GM12878 (cell line): ENCODE data around the gene NANOS1. TPM values are rescaled to one million over a fixed set of nuclear protein-coding genes. Genes with fewer than 3 reads are reported as not detected.

Experiments
- ATAC-seq: fragments of 200-7000 bp; cut with Tn5 transposase; 3 replicates; pipeline ENCODE4 v1.9.1; 2020; ENCODE audit warnings: mild to moderate bottlenecking, moderate library complexity
- BruUV-seq: library from RNA; stranded (reverse); fragments of 400-500 nt; replicated peaks from 2 replicates; lab custom pipeline; 2021; lab: Mats Ljungman, UMichigan
- CTCF ChIA-PET: fragments of 300-600 bp; sonication (Branson Sonifier 250); formaldehyde crosslinking; extraction: SDS; loops from one replicate; lab custom pipeline; 2021; ENCODE audit warnings: inconsistent platforms; lab: Yijun Ruan, JAX
- POLR2A ChIA-PET: fragments of 350-600 bp; formaldehyde crosslinking; extraction: SDS; loops from one replicate; lab custom pipeline; 2021; ENCODE audit warnings: inconsistent platforms; lab: Charles Lee
- RAD21 ChIA-PET: fragments of 300-600 bp; sonication (Branson Sonifier 250); formaldehyde crosslinking; loops from one replicate; lab custom pipeline; 2023; ENCODE audit warnings: antibody characterized with exemption; ENCODE audit not compliant: unreplicated experiment; lab: Charles Lee
- SMC1A ChIA-PET: fragments of 300-600 bp; sonication (Branson Sonifier 250); formaldehyde crosslinking; loops from one replicate; lab custom pipeline; 2023; ENCODE audit not compliant: unreplicated experiment, uncharacterized antibody; lab: Charles Lee
- DNase-seq: peaks from one replicate; pipeline ENCODE4 v3.0.0-alpha.2; 2011; ENCODE audit warnings: low read depth, low spot score
- FAIRE-seq: peaks from 3 replicates; lab custom pipeline; 2011; peaks lifted over from hg19 to GRCh38; lab: Jason Lieb, UNC
- H2AFZ ChIP-seq: 2 replicates; pipeline ENCODE4 v1.6.0; 2011; ENCODE audit warnings: low read depth, low read length, control low read depth; ENCODE audit not compliant: control insufficient read depth
- H3K27ac ChIP-seq: 2 replicates; pipeline ENCODE4 v1.5.1; 2011; ENCODE audit warnings: control low read depth; ENCODE audit not compliant: control insufficient read depth, insufficient read depth
- H3K27me3 ChIP-seq, 2 experiments: replicated peaks in 1 of 2; 2 replicates each; pipeline versions ENCODE4 v1.6.0 to v1.6.1; 2011; ENCODE audit warnings: low read length in 1 of 2; ENCODE audit not compliant: control insufficient read depth in 2 of 2, insufficient read depth in 2 of 2
- H3K36me3 ChIP-seq, 2 experiments: 2 replicates each; pipeline ENCODE4 v1.5.1; 2011; ENCODE audit warnings: low read length in 1 of 2; ENCODE audit not compliant: control insufficient read depth in 2 of 2, insufficient read depth in 2 of 2
- H3K4me1 ChIP-seq: 2 replicates; pipeline ENCODE4 v1.6.1; 2011; ENCODE audit warnings: mild to moderate bottlenecking, low read length, moderate library complexity, mixed read lengths; ENCODE audit not compliant: control insufficient read depth, insufficient read depth
- H3K4me2 ChIP-seq: 2 replicates; pipeline ENCODE4 v1.6.0; 2011; ENCODE audit warnings: control low read depth; ENCODE audit not compliant: control insufficient read depth, insufficient read depth
- H3K4me3 ChIP-seq: fragments of 200-600 bp; sonication (generic); 2 replicates; pipeline ENCODE4 v1.5.1; 2016
- H3K79me2 ChIP-seq: 2 replicates; pipeline ENCODE4 v1.6.0; 2011; ENCODE audit warnings: low read length; ENCODE audit not compliant: control insufficient read depth, insufficient read depth
- H3K9ac ChIP-seq: 2 replicates; pipeline ENCODE4 v1.8.0; 2011; ENCODE audit warnings: low read length, control low read depth, mixed read lengths; ENCODE audit not compliant: control insufficient read depth, insufficient read depth
- H3K9me3 ChIP-seq: replicated peaks from 3 replicates; pipeline ENCODE4 v1.5.1; 2011; ENCODE audit warnings: mild to moderate bottlenecking, low read length; ENCODE audit not compliant: control insufficient read depth, insufficient read depth
- H4K20me1 ChIP-seq: 2 replicates; pipeline ENCODE4 v1.6.0; 2011; ENCODE audit not compliant: control insufficient read depth, insufficient read depth
- BRCA1 ChIP-seq: IDR thresholded peaks from 2 replicates; pipeline ENCODE4 v1.6.1; 2011; ENCODE audit warnings: low read depth, low read length, improper control_type of control experiment
- CBX5 ChIP-seq: sonication (generic); IDR thresholded peaks from 2 replicates; pipeline ENCODE4 v1.6.1; 2016; ENCODE audit warnings: low read depth, moderate library complexity, mild to moderate bottlenecking, inconsistent platforms
- FOXK2 ChIP-seq: fragments of 450-650 bp; IDR thresholded peaks from 2 replicates; pipeline ENCODE4 v1.6.1; 2017; ENCODE audit warnings: mild to moderate bottlenecking, moderate library complexity
- JUNB ChIP-seq: IDR thresholded peaks from 2 replicates; pipeline ENCODE4 v1.6.1; 2016; ENCODE audit warnings: antibody characterized with exemption, mild to moderate bottlenecking
- JUND ChIP-seq: IDR thresholded peaks from 2 replicates; pipeline ENCODE4 v1.6.1; 2012; ENCODE audit warnings: low read depth, mild to moderate bottlenecking, low read length, improper control_type of control experiment, moderate library complexity
- NFIC ChIP-seq: IDR thresholded peaks from 2 replicates; pipeline ENCODE4 v1.6.1; 2012; ENCODE audit warnings: low read depth, mild to moderate bottlenecking, inconsistent platforms, low read length, moderate library complexity
- PAX8 ChIP-seq: fragments of 450-650 bp; IDR thresholded peaks from 2 replicates; pipeline ENCODE4 v1.6.1; 2017; ENCODE audit warnings: mild to moderate bottlenecking, moderate library complexity
- POLR2A ChIP-seq: IDR thresholded peaks from 2 replicates; pipeline ENCODE4 v1.6.1; 2011; ENCODE audit warnings: low read depth, mild to moderate bottlenecking, low read length
- RBBP5 ChIP-seq: fragments of 200-600 bp; sonication (generic); conservative IDR thresholded peaks from 2 replicates; pipeline ENCODE4 v1.6.1; 2016
- WGBS: methylation state at CpG from one replicate; pipeline ENCODE4 v1.1.6; 2016; ENCODE audit warnings: low lambda C conversion rate; ENCODE audit not compliant: insufficient replicate concordance, insufficient coverage; ENCODE audit errors: missing lambda C conversion rate; 5-methylcytosine and 5-hydroxymethylcytosine counted together
- in situ Hi-C: fragments of 300-500 bp; cut with MboI; formaldehyde crosslinking; loops from 9 replicates; pipeline ENCODE4 v1.14.3; 2018; ENCODE audit warnings: mixed read lengths
- intact Hi-C: fragments of 100-400 bp; cut with micrococcal nuclease; formaldehyde crosslinking; loops from one replicate; pipeline ENCODE4 v1.14.2; 2022; ENCODE audit not compliant: unreplicated experiment
- polyA plus RNA-seq, 11 experiments: library from polyadenylated mRNA; depleted of rRNA in 4 of 11; unstranded in 6 of 11; stranded (reverse) in 5 of 11; fragments of >200 nt; fragmentation: Nextera tagmentation in 4 of 11; fragmentation: Illumina TruSeq in 1 of 11; extraction: Ambion mirVana in 4 of 11; extraction: Trizol in 1 of 11; gene quantifications; 1 replicate in 1 of 11; 2 replicates in 10 of 11; pipeline versions ENCODE4 v1.2.1 to v1.2.3, GENCODE V29; 2011 to 2016; ENCODE audit warnings: inconsistent platforms in 2 of 11, missing spikeins in 2 of 11, low read depth in 1 of 11
- total RNA-seq, 4 experiments: library from RNA; depleted of rRNA in 3 of 4; stranded (reverse); fragments of >200 nt in 3 of 4; fragmentation: Illumina TruSeq in 1 of 4; extraction: Trizol in 1 of 4; gene quantifications; 2 replicates each; pipeline versions ENCODE4 v1.2.1 to v1.2.3, GENCODE V29; 2013 to 2021
- TF ChIP-seq, protein P1 (sequence below), 3 experiments: IDR thresholded peaks in 2 of 3; conservative IDR thresholded peaks in 1 of 3; 2 replicates each; pipeline ENCODE4 v1.5.1; 2011; ENCODE audit warnings: low read depth in 3 of 3, low read length in 3 of 3, mild to moderate bottlenecking in 3 of 3, control low read depth in 2 of 3, moderate library complexity in 2 of 3, inconsistent platforms in 1 of 3, mixed read lengths in 1 of 3; ENCODE audit not compliant: control insufficient read depth in 2 of 3, insufficient read depth in 1 of 3; ENCODE audit errors: extremely low read depth in 1 of 3
- TF ChIP-seq, protein P2 (sequence below): IDR thresholded peaks from 2 replicates; pipeline ENCODE4 v1.6.1; 2012; ENCODE audit warnings: low read length, inconsistent platforms
- TF ChIP-seq, protein P3 (sequence below): fragments of 450-650 bp; IDR thresholded peaks from 2 replicates; pipeline ENCODE4 v1.6.1; 2017; ENCODE audit warnings: mild to moderate bottlenecking, moderate library complexity
- TF ChIP-seq, protein P4 (sequence below): fragments of 450-650 bp; IDR thresholded peaks from 2 replicates; pipeline ENCODE4 v1.6.1; 2017; ENCODE audit warnings: mild to moderate bottlenecking

Gene NANOS1
- total and polyA plus RNA-seq, 10 of the 15 experiments (the other 5 are each of a cell fraction or from before 2014, with no cell fraction given) = 0.03 to 0.55 (median 0.28) TPM; not detected in 2

DNA sequence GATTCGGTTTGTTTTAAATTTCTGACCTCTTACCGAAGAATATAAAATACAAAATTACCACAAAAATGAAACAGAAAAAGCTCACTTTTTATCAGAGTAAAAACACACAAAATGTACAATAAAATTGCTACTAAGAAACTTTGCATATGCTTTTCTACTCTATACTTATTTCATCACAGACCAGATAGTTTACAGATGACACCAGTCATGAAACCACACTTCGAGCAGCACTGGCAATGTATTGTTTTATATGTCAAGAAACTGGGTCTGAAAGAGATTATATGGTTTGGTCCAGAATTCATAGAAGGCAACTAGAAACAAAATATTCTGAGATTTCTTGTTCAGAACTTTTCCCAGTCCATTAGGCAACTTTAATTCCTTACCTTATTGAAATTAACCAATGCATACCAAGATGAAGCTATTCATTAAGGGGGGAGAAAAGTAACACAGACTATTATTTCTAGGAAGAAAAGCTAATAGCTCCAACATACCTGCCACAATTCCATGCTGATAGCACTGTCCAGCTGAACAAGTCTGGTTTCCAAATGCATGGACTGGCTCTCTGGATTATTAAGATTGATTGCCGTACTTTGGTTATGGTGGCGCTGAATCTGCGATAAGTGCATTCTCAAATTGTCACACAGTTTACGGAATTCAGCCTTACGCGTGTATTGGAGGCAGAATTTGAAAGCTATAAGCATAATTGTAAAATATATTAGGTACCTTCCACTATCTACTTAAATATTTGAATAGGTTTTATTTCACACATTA is 41.1 kb downstream of the NANOS1 start:
- WGBS = 89% methylated on average over 9 of the region's 9 CpGs
- no peak for DNase-seq
- TF ChIP-seq JUND (no peak), BRCA1 (no peak), CBX5 (no peak), PAX8 (no peak), FOXK2 (no peak), NFIC (no peak), RBBP5 (no peak), POLR2A (no peak), JUNB (no peak)
- TF ChIP-seq, protein P1, sequence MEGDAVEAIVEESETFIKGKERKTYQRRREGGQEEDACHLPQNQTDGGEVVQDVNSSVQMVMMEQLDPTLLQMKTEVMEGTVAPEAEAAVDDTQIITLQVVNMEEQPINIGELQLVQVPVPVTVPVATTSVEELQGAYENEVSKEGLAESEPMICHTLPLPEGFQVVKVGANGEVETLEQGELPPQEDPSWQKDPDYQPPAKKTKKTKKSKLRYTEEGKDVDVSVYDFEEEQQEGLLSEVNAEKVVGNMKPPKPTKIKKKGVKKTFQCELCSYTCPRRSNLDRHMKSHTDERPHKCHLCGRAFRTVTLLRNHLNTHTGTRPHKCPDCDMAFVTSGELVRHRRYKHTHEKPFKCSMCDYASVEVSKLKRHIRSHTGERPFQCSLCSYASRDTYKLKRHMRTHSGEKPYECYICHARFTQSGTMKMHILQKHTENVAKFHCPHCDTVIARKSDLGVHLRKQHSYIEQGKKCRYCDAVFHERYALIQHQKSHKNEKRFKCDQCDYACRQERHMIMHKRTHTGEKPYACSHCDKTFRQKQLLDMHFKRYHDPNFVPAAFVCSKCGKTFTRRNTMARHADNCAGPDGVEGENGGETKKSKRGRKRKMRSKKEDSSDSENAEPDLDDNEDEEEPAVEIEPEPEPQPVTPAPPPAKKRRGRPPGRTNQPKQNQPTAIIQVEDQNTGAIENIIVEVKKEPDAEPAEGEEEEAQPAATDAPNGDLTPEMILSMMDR (IDR thresholded peaks at IDR 0.05 in 2 of 3, conservative IDR thresholded peaks at IDR 0.05 in 1 of 3; ENCODE audit: control insufficient read depth in 2 of 3, extremely low read depth in 1 of 3, insufficient read depth in 1 of 3, low read depth in 3 of 3, low read length in 3 of 3) = no peak
- TF ChIP-seq, protein P2, sequence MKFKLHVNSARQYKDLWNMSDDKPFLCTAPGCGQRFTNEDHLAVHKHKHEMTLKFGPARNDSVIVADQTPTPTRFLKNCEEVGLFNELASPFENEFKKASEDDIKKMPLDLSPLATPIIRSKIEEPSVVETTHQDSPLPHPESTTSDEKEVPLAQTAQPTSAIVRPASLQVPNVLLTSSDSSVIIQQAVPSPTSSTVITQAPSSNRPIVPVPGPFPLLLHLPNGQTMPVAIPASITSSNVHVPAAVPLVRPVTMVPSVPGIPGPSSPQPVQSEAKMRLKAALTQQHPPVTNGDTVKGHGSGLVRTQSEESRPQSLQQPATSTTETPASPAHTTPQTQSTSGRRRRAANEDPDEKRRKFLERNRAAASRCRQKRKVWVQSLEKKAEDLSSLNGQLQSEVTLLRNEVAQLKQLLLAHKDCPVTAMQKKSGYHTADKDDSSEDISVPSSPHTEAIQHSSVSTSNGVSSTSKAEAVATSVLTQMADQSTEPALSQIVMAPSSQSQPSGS = no peak
- TF ChIP-seq, protein P3, sequence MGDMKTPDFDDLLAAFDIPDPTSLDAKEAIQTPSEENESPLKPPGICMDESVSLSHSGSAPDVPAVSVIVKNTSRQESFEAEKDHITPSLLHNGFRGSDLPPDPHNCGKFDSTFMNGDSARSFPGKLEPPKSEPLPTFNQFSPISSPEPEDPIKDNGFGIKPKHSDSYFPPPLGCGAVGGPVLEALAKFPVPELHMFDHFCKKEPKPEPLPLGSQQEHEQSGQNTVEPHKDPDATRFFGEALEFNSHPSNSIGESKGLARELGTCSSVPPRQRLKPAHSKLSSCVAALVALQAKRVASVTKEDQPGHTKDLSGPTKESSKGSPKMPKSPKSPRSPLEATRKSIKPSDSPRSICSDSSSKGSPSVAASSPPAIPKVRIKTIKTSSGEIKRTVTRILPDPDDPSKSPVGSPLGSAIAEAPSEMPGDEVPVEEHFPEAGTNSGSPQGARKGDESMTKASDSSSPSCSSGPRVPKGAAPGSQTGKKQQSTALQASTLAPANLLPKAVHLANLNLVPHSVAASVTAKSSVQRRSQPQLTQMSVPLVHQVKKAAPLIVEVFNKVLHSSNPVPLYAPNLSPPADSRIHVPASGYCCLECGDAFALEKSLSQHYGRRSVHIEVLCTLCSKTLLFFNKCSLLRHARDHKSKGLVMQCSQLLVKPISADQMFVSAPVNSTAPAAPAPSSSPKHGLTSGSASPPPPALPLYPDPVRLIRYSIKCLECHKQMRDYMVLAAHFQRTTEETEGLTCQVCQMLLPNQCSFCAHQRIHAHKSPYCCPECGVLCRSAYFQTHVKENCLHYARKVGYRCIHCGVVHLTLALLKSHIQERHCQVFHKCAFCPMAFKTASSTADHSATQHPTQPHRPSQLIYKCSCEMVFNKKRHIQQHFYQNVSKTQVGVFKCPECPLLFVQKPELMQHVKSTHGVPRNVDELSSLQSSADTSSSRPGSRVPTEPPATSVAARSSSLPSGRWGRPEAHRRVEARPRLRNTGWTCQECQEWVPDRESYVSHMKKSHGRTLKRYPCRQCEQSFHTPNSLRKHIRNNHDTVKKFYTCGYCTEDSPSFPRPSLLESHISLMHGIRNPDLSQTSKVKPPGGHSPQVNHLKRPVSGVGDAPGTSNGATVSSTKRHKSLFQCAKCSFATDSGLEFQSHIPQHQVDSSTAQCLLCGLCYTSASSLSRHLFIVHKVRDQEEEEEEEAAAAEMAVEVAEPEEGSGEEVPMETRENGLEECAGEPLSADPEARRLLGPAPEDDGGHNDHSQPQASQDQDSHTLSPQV = no peak
- TF ChIP-seq, protein P4, sequence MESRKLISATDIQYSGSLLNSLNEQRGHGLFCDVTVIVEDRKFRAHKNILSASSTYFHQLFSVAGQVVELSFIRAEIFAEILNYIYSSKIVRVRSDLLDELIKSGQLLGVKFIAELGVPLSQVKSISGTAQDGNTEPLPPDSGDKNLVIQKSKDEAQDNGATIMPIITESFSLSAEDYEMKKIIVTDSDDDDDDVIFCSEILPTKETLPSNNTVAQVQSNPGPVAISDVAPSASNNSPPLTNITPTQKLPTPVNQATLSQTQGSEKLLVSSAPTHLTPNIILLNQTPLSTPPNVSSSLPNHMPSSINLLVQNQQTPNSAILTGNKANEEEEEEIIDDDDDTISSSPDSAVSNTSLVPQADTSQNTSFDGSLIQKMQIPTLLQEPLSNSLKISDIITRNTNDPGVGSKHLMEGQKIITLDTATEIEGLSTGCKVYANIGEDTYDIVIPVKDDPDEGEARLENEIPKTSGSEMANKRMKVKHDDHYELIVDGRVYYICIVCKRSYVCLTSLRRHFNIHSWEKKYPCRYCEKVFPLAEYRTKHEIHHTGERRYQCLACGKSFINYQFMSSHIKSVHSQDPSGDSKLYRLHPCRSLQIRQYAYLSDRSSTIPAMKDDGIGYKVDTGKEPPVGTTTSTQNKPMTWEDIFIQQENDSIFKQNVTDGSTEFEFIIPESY = no peak

More for the DNA sequence above, 41.1 kb downstream of the NANOS1 start:
- ChIA-PET POLR2A (interaction anchor here (0.5 kb wide), 2 partner anchors 30 to 514 kb away, joined by 4 to 9 read pairs; no protein-coding TSS in a partner anchor), RAD21 (no interaction called here), SMC1A (interaction anchor here (0.9 to 1.2 kb wide), 3 partner anchors 9 to 38 kb away, joined by 4 to 5 read pairs (median 4); no protein-coding TSS in a partner anchor), CTCF (interaction anchor here (0.7 to 2.1 kb wide), 3 partner anchors 9 to 129 kb away, joined by 3 to 4 read pairs (median 3); no protein-coding TSS in a partner anchor)
- Histone ChIP-seq H4K20me1 (no peaks in the 10 kb centered on the region), H3K79me2 (peaks cover 62% of the 10 kb centered on the region), H3K27me3 (no peaks in the 10 kb centered on the region), H2AFZ (no peak overlapping the region), H3K4me1 (no peaks in the 10 kb centered on the region), H3K9me3 (no peaks in the 10 kb centered on the region), H3K9ac (no peak overlapping the region), H3K27ac (no peak overlapping the region), H3K36me3 (peaks cover 7 to 38% of the 10 kb centered on the region in 2 experiments), H3K4me2 (no peak overlapping the region), H3K4me3 (no peak overlapping the region)
- ATAC-seq (no peak), FAIRE-seq (no peak)
- intact Hi-C loops (loop anchor here (5.0 to 10.0 kb wide), 3 partner anchors 38 to 524 kb away; partner anchors contain the start of gene TIAL1), in situ Hi-C loops (no loop called here)
- no TSS peak for BruUV-seq
